Adrenal gland (tissue), 5 donors: Measurements from ENCODE around the gene STIM1.

Experiments
- CTCF ChIP-seq, 6 experiments: fragments of 450-650 bp in 4 of 6; fragments of 200-600 bp in 2 of 6; sonication (generic) in 1 of 6; IDR thresholded peaks; 1 replicate in 5 of 6; 2 replicates in 1 of 6; pipeline versions ENCODE4 v1.5.1 to v1.8.0; 2016 to 2021; ENCODE audit warnings: antibody characterized with exemption in 6 of 6, mild to moderate bottlenecking in 2 of 6, moderate library complexity in 1 of 6
- POLR2A ChIP-seq, 2 donors: fragments of 450-650 bp; IDR thresholded peaks; one replicate each; pipeline ENCODE4 v1.6.1; 2017; ENCODE audit warnings: antibody characterized with exemption in 2 of 2, mild to moderate bottlenecking in 2 of 2, moderate library complexity in 1 of 2
- donor health status: DM: no; HTN: no; CAD: no.

GRCh38 chr11:3929649-3930048 is 74.2 kb downstream of the STIM1 start:
- TF ChIP-seq CTCF (IDR thresholded peaks at IDR 0.05) = no peak
- TF ChIP-seq POLR2A (IDR thresholded peaks at IDR 0.05) = no peak
